NB4 (cell line): ENCODE data around the gene NAA10.

Experiments
- MYC ChIP-seq: IDR thresholded peaks from 2 replicates; pipeline ENCODE4 v1.6.1; 2011; ENCODE audit warnings: low read depth, low read length
- POLR2A ChIP-seq: IDR thresholded peaks from 2 replicates; pipeline ENCODE4 v1.6.1; 2011; ENCODE audit warnings: mild to moderate bottlenecking; ENCODE audit not compliant: insufficient read length; ENCODE audit errors: extremely low read depth
- TF ChIP-seq, protein P1 (sequence below): IDR thresholded peaks from one replicate; pipeline ENCODE4 v1.5.1; 2012; ENCODE audit warnings: low read depth, low read length

DNA sequence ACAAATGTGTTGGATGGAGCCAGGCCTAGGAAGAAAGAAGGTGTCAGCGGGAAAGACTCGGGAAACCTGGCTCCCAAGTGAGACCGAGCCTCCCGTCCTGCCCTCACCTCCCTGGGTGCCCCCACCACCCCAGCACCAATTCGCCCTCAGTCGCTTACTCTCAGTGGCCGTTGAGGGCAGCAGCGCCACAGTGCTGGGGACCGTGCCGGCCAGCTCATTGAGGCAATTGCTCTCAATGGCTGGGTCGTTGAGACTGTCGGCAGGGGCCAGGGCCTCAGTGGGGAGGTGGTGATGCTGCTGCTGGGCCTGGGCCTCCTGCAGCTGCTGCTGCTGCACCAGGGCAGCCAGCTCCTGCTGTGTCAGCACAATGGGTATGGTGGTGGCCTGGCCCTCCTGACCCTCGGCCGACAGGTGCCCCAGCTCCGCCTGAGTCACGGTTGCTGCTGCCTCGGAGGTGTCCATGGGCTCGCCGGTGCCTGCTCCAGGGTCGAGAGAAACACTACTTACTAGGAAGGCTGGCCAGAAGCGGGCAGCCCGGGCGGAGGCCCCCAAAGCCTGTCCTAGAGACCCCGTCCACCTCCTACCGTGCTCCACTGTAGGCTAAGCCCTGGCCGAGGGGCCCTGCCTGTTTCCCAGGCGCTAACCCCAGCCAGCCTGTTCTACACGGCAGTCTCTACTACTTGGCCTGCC is 17.0 kb upstream of the NAA10 start:
- no peak for TF ChIP-seq POLR2A
- TF ChIP-seq, protein P1, sequence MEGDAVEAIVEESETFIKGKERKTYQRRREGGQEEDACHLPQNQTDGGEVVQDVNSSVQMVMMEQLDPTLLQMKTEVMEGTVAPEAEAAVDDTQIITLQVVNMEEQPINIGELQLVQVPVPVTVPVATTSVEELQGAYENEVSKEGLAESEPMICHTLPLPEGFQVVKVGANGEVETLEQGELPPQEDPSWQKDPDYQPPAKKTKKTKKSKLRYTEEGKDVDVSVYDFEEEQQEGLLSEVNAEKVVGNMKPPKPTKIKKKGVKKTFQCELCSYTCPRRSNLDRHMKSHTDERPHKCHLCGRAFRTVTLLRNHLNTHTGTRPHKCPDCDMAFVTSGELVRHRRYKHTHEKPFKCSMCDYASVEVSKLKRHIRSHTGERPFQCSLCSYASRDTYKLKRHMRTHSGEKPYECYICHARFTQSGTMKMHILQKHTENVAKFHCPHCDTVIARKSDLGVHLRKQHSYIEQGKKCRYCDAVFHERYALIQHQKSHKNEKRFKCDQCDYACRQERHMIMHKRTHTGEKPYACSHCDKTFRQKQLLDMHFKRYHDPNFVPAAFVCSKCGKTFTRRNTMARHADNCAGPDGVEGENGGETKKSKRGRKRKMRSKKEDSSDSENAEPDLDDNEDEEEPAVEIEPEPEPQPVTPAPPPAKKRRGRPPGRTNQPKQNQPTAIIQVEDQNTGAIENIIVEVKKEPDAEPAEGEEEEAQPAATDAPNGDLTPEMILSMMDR: no peak
- no peak for TF ChIP-seq MYC
